ENCODE data around the gene ZNF652. TPM values are rescaled to one million over a fixed set of nuclear protein-coding genes. Genes with fewer than 3 reads are reported as not detected.

ZNF652 gene
- total RNA-seq, 1 donor from 2014 or later: 26.8 TPM

- DNase-seq (ENCODE audit: low read depth): peak; percentile 66
- Mint-ChIP-seq H3K36me3 (ENCODE audit: low read depth, unreplicated experiment) (no peaks in the 10 kb centered on the region), H3K27me3 (ENCODE audit: low read depth, unreplicated experiment) (no peaks in the 10 kb centered on the region), H3K4me3 (ENCODE audit: unreplicated experiment) (no peak overlapping the region), H3K9me3 (ENCODE audit: unreplicated experiment) (no peaks in the 10 kb centered on the region), H3K27ac (ENCODE audit: unreplicated experiment) (no peak overlapping the region), H3K4me1 (ENCODE audit: low read depth, unreplicated experiment) (peaks cover 3% of the 10 kb centered on the region)
- peak overlapping the region; percentile 21 for H3K4me2 ChIP-seq (ENCODE audit: low read length)
- no peak overlapping the region for H2AFZ ChIP-seq (ENCODE audit: low read depth, low read length)
- peaks cover 71% of the 10 kb centered on the region for H3K79me2 ChIP-seq (ENCODE audit: insufficient read depth, low read length)
- H3K36me3 ChIP-seq (ENCODE audit: insufficient read depth, low read length): no peaks in the 10 kb centered on the region
- no peaks in the 10 kb centered on the region for H3K27me3 ChIP-seq (ENCODE audit: insufficient read depth, low read length)
- H3K9ac ChIP-seq (ENCODE audit: low read length): no peak overlapping the region
- TF ChIP-seq EZH2 (IDR thresholded peaks at IDR 0.05; ENCODE audit: insufficient read depth, low read length) (no peak), CTCF (IDR thresholded peaks at IDR 0.05; ENCODE audit: insufficient read depth, low read depth, low read length) (no peak)
- FAIRE-seq: no peak
- H3K27ac ChIP-seq (ENCODE audit: low read depth, low read length): no peak overlapping the region
- peaks cover 65% of the 10 kb centered on the region for H4K20me1 ChIP-seq (ENCODE audit: insufficient read depth, low read length)
- peaks cover 4% of the 10 kb centered on the region for H3K4me1 ChIP-seq (ENCODE audit: insufficient read depth, low read length)
- no peaks in the 10 kb centered on the region for H3K9me3 ChIP-seq (ENCODE audit: insufficient read depth, low read depth, low read length)
- no peak overlapping the region for H3K4me3 ChIP-seq (ENCODE audit: insufficient read depth, low read depth, low read length)
Measured at GRCh38 chr17:49327835-49328784, 33.9 kb downstream of the ZNF652 start.

- TF ChIP-seq EZH2 (IDR thresholded peaks at IDR 0.05; ENCODE audit: insufficient read depth, low read length) (no peak), CTCF (IDR thresholded peaks at IDR 0.05; ENCODE audit: insufficient read depth, low read depth, low read length) (no peak)
- no peaks in the 10 kb centered on the region for H3K27me3 Mint-ChIP-seq (ENCODE audit: low read depth, unreplicated experiment)
- H3K36me3 Mint-ChIP-seq (ENCODE audit: low read depth, unreplicated experiment): peaks cover 3% of the 10 kb centered on the region
Measured at GRCh38 chr17:49325980-49326379, 36.1 kb downstream of the ZNF652 start.

More at GRCh38 chr17:49325980-49326379, 36.1 kb downstream of the ZNF652 start:
- FAIRE-seq: no peak
- Histone ChIP-seq H3K4me1 (ENCODE audit: insufficient read depth, low read length) (peaks cover 4% of the 10 kb centered on the region), H3K36me3 (ENCODE audit: insufficient read depth, low read length) (no peaks in the 10 kb centered on the region), H3K27me3 (ENCODE audit: insufficient read depth, low read length) (no peaks in the 10 kb centered on the region), H4K20me1 (ENCODE audit: insufficient read depth, low read length) (peaks cover 66% of the 10 kb centered on the region), H3K9me3 (ENCODE audit: insufficient read depth, low read depth, low read length) (no peaks in the 10 kb centered on the region), H2AFZ (ENCODE audit: low read depth, low read length) (no peak overlapping the region), H3K27ac (ENCODE audit: low read depth, low read length) (no peak overlapping the region), H3K79me2 (ENCODE audit: insufficient read depth, low read length) (peaks cover 62% of the 10 kb centered on the region), H3K4me2 (ENCODE audit: low read length) (no peak overlapping the region), H3K4me3 (ENCODE audit: insufficient read depth, low read depth, low read length) (no peak overlapping the region), H3K9ac (ENCODE audit: low read length) (no peak overlapping the region)
- no peak overlapping the region for H3K27ac Mint-ChIP-seq (ENCODE audit: unreplicated experiment)
- peaks cover 3% of the 10 kb centered on the region for H3K4me1 Mint-ChIP-seq (ENCODE audit: low read depth, unreplicated experiment)
- no peaks in the 10 kb centered on the region for H3K9me3 Mint-ChIP-seq (ENCODE audit: unreplicated experiment)
- DNase-seq (ENCODE audit: low read depth): no peak
- H3K4me3 Mint-ChIP-seq (ENCODE audit: unreplicated experiment): no peak overlapping the region

All from astrocyte (in vitro differentiated cells and primary cell).